ENCODE results near the gene TAF5L.

- no peak for TF ChIP-seq POLR2AphosphoS5 (IDR thresholded peaks at IDR 0.05)
- TF ChIP-seq CTCF (IDR thresholded peaks at IDR 0.05): no peak
- no peak for TF ChIP-seq POLR2A (IDR thresholded peaks at IDR 0.05)
These were observed 18.2 kb upstream of the TAF5L start for GRCh38 chr1:229643996-229644745.
